GM19455 (cell line): ENCODE results near the gene ZNF516.
A peak's percentile ranks its signal among the peaks of the same experiment; 100 is the strongest.

ENCODE experiments used
- ATAC-seq: cut with Tn5 transposase; IDR thresholded peaks from one replicate; pipeline ENCODE4 v1.9.1; 2021; ENCODE audit not compliant: unreplicated experiment

ZNF516 gene

GRCh38 chr18:76404345-76404831, 90.7 kb downstream of the ZNF516 start:
- ATAC-seq = no peak

DNA sequence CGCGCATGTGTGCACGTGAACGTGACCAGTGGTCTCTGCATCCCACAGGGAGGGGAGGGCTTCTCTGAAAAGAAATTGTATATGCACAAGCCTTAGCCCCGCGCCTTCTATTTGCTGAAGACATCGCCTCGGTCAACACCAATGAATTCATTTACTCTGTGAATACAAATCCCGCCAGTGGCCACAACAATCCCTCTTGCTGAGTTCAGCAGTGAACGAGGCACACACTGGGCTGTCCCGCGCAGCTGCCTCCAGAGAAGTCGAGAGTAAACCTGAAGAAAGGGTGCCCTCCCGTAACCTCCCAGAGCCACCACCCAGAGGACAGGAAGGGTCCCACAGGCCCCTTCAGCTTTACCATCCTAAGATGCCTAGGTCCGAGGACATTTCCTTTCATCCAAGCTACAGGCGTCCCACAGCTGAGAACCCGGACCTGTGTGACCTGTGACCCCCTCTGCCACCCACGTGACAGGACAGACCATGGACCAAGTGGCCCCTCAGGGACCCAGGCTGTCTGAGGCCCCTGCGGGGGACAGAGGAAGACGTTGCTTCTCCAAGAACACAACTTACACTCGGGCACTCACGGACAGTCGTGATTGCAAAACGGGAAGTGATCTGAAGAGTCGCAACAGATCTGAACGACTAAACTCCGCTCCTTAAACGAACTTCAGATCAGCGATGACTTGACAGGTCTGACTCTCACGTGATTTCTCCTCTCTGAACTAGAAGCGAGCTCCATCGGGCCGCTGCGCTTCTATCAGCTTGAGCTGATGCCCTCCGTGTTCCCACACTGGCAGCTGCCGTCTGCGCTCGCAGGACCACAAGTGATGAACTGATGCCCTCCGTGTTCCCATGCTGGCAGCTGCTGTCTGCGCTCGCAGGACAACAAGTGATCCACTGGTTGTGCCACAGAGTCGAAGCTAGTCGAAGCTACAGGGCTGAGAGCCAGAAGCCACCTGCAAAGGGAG, 92.7 kb downstream of the ZNF516 start:
- ATAC-seq = no peak

DNA sequence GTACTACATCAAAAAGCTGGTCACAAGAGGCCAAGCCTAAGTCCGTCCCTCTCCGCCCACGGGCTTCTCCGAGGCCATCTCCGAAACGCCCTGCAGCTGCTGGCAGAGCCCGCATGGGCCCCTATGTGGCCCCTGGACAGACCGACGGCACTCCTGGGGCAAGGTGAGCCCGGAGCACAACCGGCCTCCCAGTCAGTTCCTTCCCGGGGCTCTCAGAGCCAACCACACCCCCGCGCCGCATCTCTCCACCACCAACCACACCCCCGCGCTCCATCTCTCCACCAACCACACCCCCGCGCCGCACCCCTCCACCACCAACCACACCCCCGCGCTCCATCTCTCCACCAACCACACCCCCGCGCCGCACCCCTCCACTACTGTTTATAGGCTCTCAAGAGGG, 93.5 kb downstream of the ZNF516 start:
- no peak for ATAC-seq

GRCh38 chr18:76399613-76400391, 95.2 kb downstream of the ZNF516 start:
- no peak for ATAC-seq

GRCh38 chr18:76398896-76399612, 96.0 kb downstream of the ZNF516 start:
- ATAC-seq = peak; percentile 96

GRCh38 chr18:76398295-76398694, 96.7 kb downstream of the ZNF516 start:
- no peak for ATAC-seq

DNA sequence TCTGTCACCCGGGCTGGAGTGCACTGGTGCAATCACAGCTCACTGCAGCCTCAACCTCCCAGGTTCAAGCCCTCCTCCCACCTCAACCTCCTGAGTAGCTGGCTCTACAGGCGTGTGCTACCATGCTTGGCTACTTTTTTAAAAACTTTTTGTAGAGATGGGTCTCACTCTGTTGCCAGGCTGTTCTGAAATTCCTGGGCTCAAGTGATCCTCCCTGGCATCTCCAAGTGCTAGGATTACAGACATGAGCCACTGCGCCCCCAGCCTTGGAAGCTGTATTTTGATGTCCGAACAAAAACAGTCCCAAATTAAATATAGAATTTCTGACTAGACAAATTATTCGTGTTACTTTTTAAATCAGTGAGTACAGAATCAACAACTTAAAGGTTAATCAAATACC, 97.4 kb downstream of the ZNF516 start:
- no peak for ATAC-seq

- ATAC-seq = no peak
Observed at GRCh38 chr18:76396792-76397191, 98.2 kb downstream of the ZNF516 start.

DNA sequence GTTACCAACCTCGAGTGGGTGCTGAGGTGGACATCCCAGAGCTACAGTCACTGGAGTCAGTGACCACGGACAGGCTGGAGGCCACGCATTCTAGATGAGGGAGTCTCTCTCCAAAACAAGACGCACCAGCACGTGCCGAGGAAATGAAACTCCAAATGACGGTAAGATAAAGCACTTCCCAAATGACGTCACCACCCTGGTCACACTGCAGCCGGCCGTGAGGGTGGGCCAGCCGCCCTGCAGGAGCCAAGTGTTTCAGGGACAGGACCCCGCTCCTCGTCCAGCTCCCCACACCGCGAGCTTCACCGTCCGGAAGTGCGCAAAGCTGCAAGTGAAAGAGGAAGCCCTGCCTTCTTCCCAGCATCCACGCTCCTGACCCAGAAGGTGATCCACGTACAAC, 99.4 kb downstream of the ZNF516 start:
- ATAC-seq = no peak

- no peak for ATAC-seq
Observed at GRCh38 chr18:76394780-76395476, 100.1 kb downstream of the ZNF516 start.

DNA sequence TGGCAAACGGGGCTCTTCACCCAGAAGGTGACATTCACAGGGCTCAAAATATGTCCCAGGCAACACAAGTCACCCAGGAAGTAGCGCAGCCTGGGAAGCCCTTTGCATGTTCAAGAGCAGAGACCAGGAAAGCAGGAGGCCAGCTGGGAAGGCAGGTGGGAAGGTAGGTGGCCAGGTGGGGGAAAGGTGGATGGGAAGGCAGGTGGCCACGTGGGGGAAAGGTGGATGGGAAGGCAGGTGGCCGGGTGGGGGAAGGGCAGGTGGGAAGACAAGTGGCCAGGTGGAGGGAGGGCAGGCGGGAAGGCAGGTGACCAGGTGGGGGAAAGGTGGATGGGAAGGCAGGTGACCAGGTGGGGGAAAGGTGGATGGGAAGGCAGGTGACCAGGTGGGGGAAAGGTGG, 102.7 kb downstream of the ZNF516 start:
- no peak for ATAC-seq

DNA sequence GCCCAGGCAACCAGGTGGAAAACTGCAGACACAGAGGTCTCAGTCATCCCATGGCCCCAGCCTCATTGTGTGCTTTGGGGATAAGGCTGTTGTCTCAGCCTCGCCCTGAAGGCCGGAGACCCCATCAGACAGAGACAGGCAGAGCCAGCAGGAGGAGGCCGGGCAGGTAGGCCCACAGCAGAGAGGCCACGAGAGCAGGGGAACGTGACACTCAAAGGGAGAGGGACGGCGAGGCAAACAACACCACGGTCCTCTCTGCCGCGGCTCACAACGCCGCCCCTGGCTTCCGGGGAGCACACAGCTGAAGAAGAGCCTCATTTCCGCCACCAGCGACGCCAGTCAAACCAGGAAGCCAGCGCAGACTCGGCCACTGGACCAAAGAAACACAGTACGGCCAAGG, 103.3 kb downstream of the ZNF516 start:
- no peak for ATAC-seq

GRCh38 chr18:76391038-76391437, 104.0 kb downstream of the ZNF516 start:
- no peak for ATAC-seq

DNA sequence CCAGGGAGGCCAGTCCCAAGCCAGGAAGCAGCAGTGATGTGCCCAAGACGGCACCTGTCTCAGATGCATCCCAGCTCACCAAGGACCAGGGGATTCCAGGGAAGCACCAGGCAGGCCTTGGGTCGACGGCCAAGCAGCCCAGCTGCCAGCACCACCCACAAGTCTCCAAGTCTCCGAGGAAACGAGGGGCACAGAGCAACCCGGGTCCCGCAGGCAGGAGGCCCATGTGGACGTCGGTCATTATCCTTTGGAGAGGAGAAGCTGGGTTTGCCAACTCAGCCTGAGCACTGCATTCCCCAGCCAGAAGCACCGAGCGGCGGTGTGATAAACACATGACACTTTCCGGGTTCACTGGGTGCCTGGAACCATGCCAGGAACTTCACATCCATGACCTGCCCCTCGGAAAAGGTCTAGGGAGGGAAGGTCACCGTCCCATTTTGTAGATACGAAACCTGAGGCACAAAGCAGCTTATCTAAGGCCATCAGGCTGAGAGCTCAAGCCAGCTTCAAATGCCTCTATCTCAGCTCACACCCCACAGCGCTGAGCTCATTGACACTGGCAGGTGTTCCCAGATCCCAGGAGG, 104.5 kb downstream of the ZNF516 start:
- no peak for ATAC-seq

GRCh38 chr18:76389716-76390115, 105.3 kb downstream of the ZNF516 start:
- ATAC-seq = no peak

DNA sequence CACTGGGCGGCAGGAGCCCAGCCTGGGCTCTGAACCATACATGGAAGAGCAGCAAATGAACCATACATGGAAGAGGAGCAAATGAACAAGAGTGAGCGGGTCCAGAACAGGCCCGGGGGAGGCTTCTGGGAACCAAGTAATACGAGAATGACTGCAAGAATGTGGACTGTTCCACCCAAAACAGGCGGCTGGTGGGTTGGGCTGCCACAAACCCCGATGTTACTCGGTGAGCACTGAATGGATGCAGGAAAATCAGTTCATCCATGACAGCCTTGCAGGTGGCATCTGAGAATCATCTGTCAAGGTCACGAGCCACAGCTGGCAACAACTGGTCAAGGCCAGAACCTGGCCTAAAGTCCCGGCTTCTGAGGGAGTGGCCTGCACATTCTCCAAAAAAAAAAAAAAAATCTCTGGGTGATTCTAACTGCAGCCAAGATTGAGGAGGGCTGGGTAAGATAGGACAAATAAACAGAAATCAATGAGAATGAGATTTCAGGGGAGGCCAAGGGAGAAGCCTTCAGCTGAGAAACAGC, 106.1 kb downstream of the ZNF516 start:
- ATAC-seq = no peak

DNA sequence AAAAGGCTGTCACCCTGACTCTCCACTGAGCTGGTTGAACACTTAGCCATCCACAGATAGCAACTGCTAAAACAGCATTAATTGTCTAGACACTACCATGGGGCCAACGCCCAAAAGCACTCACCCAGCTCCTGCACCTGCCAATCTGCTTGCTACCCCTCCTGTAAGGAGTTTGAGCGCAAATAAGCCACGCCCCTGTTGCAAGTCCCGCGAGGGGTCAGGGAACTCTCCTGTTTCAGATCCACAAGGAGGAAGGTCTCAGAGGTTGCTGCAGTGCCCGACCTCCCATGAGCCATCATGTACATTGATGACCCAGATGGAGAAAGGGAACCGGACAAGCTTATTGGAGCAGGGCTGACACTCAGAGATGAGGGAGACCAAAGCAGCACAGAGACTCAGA, 106.8 kb downstream of the ZNF516 start:
- ATAC-seq = no peak

DNA sequence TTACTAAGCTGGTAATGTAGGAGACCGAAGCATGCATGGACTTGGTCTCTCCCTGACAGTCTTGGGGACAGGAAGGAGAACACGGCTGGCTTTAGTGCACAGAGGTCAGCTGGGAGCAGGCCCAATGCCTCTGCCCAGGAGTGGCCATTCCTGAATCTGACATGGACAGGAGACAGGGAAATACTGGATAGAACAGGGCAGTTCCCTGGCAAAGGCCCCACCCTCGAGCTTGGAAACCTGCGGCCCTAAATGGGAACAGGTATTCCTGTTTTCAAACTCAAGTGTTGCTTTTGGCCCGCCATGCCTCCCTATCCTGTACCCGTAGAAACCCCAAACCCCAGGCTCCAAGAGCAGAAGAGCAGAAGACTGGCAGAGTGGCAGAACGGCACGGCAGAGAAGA, 107.4 kb downstream of the ZNF516 start:
- ATAC-seq = no peak

DNA sequence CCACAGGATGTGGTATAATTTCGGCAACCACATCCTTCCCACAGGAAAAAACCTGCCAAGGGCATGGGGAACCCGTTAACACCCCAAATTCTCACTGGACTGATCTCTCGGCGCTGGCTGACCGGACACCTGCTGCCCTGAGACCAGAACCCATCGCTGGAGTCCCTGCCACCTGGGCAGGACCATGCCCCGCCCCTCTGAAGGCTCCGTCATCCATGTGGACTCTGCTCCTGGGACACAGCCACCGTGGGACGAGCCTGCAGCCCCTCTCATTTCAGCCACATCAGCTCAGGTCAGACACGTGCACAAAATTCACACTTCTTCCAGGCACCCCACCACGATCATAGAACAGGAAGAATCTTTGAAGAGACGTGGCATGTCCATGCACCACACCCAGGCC, 108.2 kb downstream of the ZNF516 start:
- no peak for ATAC-seq

GRCh38 chr18:76386071-76386470, 109.0 kb downstream of the ZNF516 start:
- no peak for ATAC-seq
